HEK293T (cell line): ENCODE data around the gene PPM1N.
A peak's percentile ranks its signal among the peaks of the same experiment; 100 is the strongest.

Source experiments
- ARNT ChIP-seq: fragments of 450-650 bp; IDR thresholded peaks from 2 replicates; pipeline ENCODE4 v1.6.1; 2017; ENCODE audit warnings: mild to moderate bottlenecking
- BHLHE40 ChIP-seq: fragments of 450-650 bp; IDR thresholded peaks from 2 replicates; pipeline ENCODE4 v1.6.1; 2016; ENCODE audit warnings: mild to moderate bottlenecking, moderate library complexity, borderline replicate concordance
- CTBP1 ChIP-seq: fragments of 450-650 bp; IDR thresholded peaks from 2 replicates; pipeline ENCODE4 v1.6.1; 2016; ENCODE audit warnings: borderline replicate concordance
- FOXA1 ChIP-seq: fragments of 450-650 bp; IDR thresholded peaks from 2 replicates; pipeline ENCODE4 v1.6.1; 2016; ENCODE audit warnings: mild to moderate bottlenecking
- FOXK2 ChIP-seq: fragments of 450-650 bp; IDR thresholded peaks from 2 replicates; pipeline ENCODE4 v1.6.1; 2016; ENCODE audit warnings: mild to moderate bottlenecking
- HDGF ChIP-seq: fragments of 450-650 bp; IDR thresholded peaks from 2 replicates; pipeline ENCODE4 v1.6.1; 2017; ENCODE audit warnings: antibody characterized with exemption, borderline replicate concordance
- L3MBTL2 ChIP-seq: fragments of 450-650 bp; conservative IDR thresholded peaks from 2 replicates; pipeline ENCODE4 v1.6.1; 2016; ENCODE audit warnings: mild to moderate bottlenecking
- NFRKB ChIP-seq: fragments of 450-650 bp; IDR thresholded peaks from 2 replicates; pipeline ENCODE4 v1.6.1; 2016; ENCODE audit warnings: mild to moderate bottlenecking, moderate library complexity
- SP1 ChIP-seq: fragments of 450-650 bp; IDR thresholded peaks from 2 replicates; pipeline ENCODE4 v1.6.1; 2017
- SUZ12 ChIP-seq: fragments of 450-650 bp; IDR thresholded peaks from 2 replicates; pipeline ENCODE4 v1.6.1; 2016; ENCODE audit warnings: mild to moderate bottlenecking
- TARDBP ChIP-seq: fragments of 450-650 bp; IDR thresholded peaks from 2 replicates; pipeline ENCODE4 v1.6.1; 2016
- ZNF384 ChIP-seq: fragments of 450-650 bp; IDR thresholded peaks from 2 replicates; pipeline ENCODE4 v1.6.1; 2016
- TF ChIP-seq, protein P1 (sequence below): fragments of 450-650 bp; IDR thresholded peaks from 2 replicates; pipeline ENCODE4 v1.6.1; 2016

GRCh38 chr19:45505996-45506245 lies 7.7 kb downstream of the PPM1N start:
- TF ChIP-seq SUZ12 (no peak), FOXA1 (no peak), BHLHE40 (no peak), FOXK2 (no peak), TARDBP (no peak), NFRKB (no peak), HDGF (no peak), L3MBTL2 (no peak), SP1 (no peak), ZNF384 (peak; percentile 60), CTBP1 (no peak), ARNT (no peak)
- TF ChIP-seq, protein P1, sequence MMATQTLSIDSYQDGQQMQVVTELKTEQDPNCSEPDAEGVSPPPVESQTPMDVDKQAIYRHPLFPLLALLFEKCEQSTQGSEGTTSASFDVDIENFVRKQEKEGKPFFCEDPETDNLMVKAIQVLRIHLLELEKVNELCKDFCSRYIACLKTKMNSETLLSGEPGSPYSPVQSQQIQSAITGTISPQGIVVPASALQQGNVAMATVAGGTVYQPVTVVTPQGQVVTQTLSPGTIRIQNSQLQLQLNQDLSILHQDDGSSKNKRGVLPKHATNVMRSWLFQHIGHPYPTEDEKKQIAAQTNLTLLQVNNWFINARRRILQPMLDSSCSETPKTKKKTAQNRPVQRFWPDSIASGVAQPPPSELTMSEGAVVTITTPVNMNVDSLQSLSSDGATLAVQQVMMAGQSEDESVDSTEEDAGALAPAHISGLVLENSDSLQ, result no peak
